Measurements from ENCODE around the gene ZNF358.

Gene ZNF358

GRCh38 chr19:7515645-7516151 is at the start of gene ZNF358:
Gene ZNF358, plus strand, starts transcription at chr19:7516103. Its CDS starts 3,140 bp downstream, at chr19:7519243.
- peak; percentile 64 for DNase-seq

DNA sequence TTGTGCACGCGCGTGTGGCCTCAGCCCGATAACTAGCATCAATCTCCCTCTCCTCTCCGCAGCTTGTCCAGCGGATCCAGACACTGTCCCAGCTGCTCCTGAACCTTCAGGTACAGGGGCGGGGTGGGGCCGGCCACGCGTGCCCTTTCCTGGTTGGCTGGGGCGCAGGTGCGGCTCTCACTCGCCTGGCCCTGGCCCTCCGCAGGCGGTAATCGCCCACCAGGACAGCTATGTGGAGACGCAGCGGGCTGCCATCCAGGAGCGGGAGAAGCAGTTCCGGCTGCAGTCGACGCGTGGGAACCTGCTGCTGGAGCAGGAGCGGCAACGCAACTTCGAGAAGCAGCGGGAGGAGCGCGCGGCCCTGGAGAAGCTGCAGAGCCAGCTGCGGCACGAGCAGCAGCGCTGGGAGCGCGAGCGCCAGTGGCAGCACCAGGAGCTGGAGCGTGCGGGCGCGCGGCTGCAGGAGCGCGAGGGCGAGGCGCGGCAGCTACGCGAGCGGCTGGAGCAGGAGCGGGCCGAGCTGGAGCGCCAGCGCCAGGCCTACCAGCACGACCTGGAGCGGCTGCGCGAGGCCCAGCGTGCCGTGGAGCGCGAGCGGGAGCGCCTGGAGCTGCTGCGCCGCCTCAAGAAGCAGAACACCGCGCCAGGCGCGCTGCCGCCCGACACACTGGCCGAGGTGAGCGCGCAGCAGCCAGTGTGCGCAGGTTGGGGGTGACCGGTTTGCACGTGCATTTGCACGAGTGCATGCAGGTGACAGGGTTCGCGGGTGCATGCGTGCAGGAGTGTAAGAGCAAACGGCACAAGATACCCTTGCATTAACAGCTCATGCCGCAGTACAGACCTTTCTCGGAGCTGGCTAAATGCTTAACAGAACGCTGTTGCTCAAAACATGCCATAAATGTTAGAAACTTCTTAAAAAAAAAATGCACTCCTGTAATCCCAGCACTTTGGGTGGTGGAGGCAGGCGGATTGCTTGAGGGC is 48.6 kb upstream of the ZNF358 start:
- no peak for DNase-seq

DNA sequence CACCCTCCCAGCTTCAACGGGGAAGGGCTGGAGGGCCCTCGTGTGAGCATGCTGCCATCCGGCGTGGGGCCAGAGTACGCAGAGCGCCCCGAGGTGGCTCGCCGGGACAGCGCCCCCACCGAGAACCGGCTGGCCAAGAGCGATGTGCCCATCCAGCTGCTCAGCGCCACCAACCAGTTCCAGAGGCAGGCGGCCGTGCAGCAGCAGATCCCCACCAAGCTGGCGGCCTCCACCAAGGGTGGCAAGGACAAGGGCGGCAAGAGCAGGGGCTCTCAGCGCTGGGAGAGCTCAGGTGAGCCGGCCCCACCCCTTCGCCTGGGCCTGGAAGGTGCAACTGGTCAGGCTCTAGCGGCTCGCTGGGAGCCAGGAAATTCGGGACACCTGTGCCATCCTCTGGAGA is 47.1 kb upstream of the ZNF358 start:
- DNase-seq, result no peak

GRCh38 chr19:7469669-7470285 is 46.1 kb upstream of the ZNF358 start:
- no peak for DNase-seq

- no peak for DNase-seq
Measured at GRCh38 chr19:7470540-7471305, 45.2 kb upstream of the ZNF358 start.

- no peak for DNase-seq
Measured at GRCh38 chr19:7471696-7472615, 43.9 kb upstream of the ZNF358 start.

DNA sequence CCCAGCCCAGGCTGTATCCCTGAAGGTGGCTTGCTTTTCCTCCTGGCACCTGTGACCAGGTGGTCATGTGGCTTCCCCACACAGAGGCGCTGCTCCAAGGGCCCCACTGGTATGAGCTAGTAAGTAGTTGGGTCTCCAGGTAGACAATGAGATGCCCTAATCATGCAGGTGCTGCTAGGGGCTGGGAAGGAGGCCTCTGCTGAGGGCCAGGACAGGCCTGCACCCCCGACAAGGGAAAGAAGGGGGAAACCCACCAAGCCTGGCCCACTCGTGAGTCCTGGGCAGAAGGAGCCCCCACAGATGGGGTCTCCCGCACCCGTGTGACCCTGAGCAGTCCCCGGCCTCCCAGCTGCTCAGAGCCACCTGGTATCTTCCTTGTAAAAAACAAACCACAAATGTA is 40.2 kb upstream of the ZNF358 start:
- DNase-seq, result no peak

GRCh38 chr19:7476241-7476640 is 39.7 kb upstream of the ZNF358 start:
- DNase-seq, result no peak

- no peak for DNase-seq
Measured at GRCh38 chr19:7476777-7477494, 39.0 kb upstream of the ZNF358 start.

- DNase-seq, result no peak
Measured at GRCh38 chr19:7477758-7478157, 38.1 kb upstream of the ZNF358 start.

GRCh38 chr19:7478173-7478842 is 37.6 kb upstream of the ZNF358 start:
- DNase-seq, result no peak

GRCh38 chr19:7478843-7479227 is 37.1 kb upstream of the ZNF358 start:
- DNase-seq, result no peak

- DNase-seq, result no peak
Measured at GRCh38 chr19:7480222-7480969, 35.5 kb upstream of the ZNF358 start.

- DNase-seq, result no peak
Measured at GRCh38 chr19:7480970-7481255, 35.0 kb upstream of the ZNF358 start.

- DNase-seq, result peak; percentile 11
Measured at GRCh38 chr19:7482584-7483439, 33.1 kb upstream of the ZNF358 start.

- no peak for DNase-seq
Measured at GRCh38 chr19:7483720-7484201, 32.1 kb upstream of the ZNF358 start.

DNA sequence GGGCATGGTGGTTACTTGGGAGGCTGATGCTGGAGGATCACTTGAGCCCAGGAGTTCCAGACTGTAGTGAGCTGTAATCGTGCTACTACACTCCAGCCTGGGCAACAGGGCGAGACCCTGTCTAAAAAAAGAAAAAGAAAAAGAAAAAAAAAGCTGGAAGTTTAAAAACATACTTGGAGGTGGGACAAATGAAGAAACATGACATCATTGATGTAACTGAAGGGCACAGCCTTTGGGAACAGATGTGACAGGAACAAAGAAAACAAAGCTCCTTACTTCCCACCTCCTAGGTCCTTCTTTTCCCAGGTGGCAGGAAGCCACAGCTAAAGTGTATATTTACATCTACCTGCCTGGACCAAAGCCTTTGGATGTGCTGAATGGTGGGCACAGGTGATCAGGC is 29.0 kb upstream of the ZNF358 start:
- no peak for DNase-seq

DNA sequence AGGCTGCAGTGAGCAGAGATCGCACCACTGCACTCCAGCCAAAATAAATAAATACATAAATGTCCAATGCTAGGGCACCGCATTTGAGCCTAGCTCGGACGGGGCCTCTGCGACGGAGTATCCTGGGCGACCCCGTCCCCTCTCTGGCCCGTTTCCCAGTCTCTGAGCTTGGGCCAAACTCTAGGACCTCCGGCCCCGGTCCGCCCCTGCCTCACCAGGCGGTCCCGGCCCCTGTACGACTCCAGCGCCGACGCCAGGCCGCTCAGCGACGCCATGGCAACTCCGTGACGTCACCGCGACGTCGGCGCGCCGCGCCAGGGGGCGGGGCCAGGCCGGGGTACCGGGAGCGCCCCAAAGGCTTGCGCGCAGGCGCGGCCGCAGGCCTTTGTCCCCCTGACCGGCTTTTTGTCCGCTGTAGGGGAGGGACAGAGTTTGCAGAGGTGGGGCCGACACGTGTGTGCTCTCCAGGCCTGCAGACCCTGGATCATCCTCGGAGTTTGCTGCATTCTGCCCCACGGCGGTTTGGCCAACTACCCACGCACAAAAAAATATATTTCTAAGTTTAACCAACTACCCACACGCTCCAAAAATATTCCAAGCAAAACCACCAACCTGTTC is 27.1 kb upstream of the ZNF358 start, which contains the start of gene PEX11G:
Gene PEX11G, minus strand, starts transcription at position 300 of the 618 bp plus-strand sequence. Its CDS starts 25 bp downstream, at position 275.
- DNase-seq, result peak; percentile 86
